Mesendoderm (in vitro differentiated cells): ENCODE data around the gene KCNJ6.

ENCODE experiments used
- DNase-seq: peaks from one replicate; pipeline ENCODE4 v3.0.0; 2013
- H2AK5ac ChIP-seq: 2 replicates; pipeline ENCODE4 v1.6.1; 2013; ENCODE audit warnings: low read length, inconsistent platforms
- H2BK120ac ChIP-seq: 2 replicates; pipeline ENCODE4 v1.6.1; 2013; ENCODE audit warnings: low read depth, mild to moderate bottlenecking, low read length, moderate library complexity, mixed read lengths
- H2BK15ac ChIP-seq: replicated peaks from 2 replicates; pipeline ENCODE4 v1.6.1; 2013; ENCODE audit warnings: low read depth, mild to moderate bottlenecking, moderate library complexity
- H2BK5ac ChIP-seq: 2 replicates; pipeline ENCODE4 v1.6.1; 2013; ENCODE audit warnings: low read length, inconsistent platforms
- H3K18ac ChIP-seq: 2 replicates; pipeline ENCODE4 v1.6.1; 2013; ENCODE audit warnings: mild to moderate bottlenecking, low read length, mixed read lengths
- H3K23ac ChIP-seq: one replicate; pipeline ENCODE4 v1.6.1; 2013; ENCODE audit warnings: low read length
- H3K27ac ChIP-seq: 2 replicates; pipeline ENCODE4 v1.5.1; 2013; ENCODE audit warnings: low read depth, mild to moderate bottlenecking, inconsistent platforms, low read length, moderate library complexity
- H3K27me3 ChIP-seq: 2 replicates; pipeline ENCODE4 v1.6.1; 2013; ENCODE audit warnings: low read length, control low read depth, mild to moderate bottlenecking, inconsistent platforms; ENCODE audit not compliant: insufficient read depth, poor library complexity
- H3K36me3 ChIP-seq: 2 replicates; pipeline ENCODE4 v1.6.1; 2013; ENCODE audit warnings: low read length, inconsistent platforms; ENCODE audit not compliant: control insufficient read depth, insufficient read depth
- H3K4ac ChIP-seq: one replicate; pipeline ENCODE4 v1.6.1; 2013; ENCODE audit warnings: low read depth, mild to moderate bottlenecking, low read length, moderate library complexity
- H3K4me1 ChIP-seq: 2 replicates; pipeline ENCODE4 v1.6.1; 2013; ENCODE audit warnings: low read depth, low read length, inconsistent platforms; ENCODE audit not compliant: control insufficient read depth
- H3K4me2 ChIP-seq: 2 replicates; pipeline ENCODE4 v1.6.1; 2013; ENCODE audit warnings: low read length
- H3K4me3 ChIP-seq: 2 replicates; pipeline ENCODE4 v1.5.1; 2013; ENCODE audit warnings: mild to moderate bottlenecking, low read length
- H3K56ac ChIP-seq: one replicate; pipeline ENCODE4 v1.6.1; 2013; ENCODE audit warnings: low read length
- H3K79me1 ChIP-seq: 2 replicates; pipeline ENCODE4 v1.6.1; 2013; ENCODE audit warnings: low read length, inconsistent platforms
- H3K79me2 ChIP-seq: 2 replicates; pipeline ENCODE4 v1.6.1; 2013; ENCODE audit warnings: mild to moderate bottlenecking, low read length; ENCODE audit not compliant: control insufficient read depth, insufficient read depth
- H3K9ac ChIP-seq: 2 replicates; pipeline ENCODE4 v1.6.1; 2013; ENCODE audit warnings: low read length, inconsistent platforms
- H4K5ac ChIP-seq: one replicate; pipeline ENCODE4 v1.6.1; 2013; ENCODE audit warnings: low read length
- H4K8ac ChIP-seq: one replicate; pipeline ENCODE4 v1.6.1; 2013; ENCODE audit warnings: low read depth, mild to moderate bottlenecking, control low read depth, low read length, moderate library complexity
- WGBS: extraction: QIAGEN DNeasy Blood & Tissue Kit; methylation state at CpG from one replicate; pipeline ENCODE4 v1.1.7; 2013; ENCODE audit warnings: low lambda C conversion rate, missing lambda C conversion rate; ENCODE audit not compliant: insufficient coverage; ENCODE audit errors: extremely low coverage; 5-methylcytosine and 5-hydroxymethylcytosine counted together

The KCNJ6 gene

DNA sequence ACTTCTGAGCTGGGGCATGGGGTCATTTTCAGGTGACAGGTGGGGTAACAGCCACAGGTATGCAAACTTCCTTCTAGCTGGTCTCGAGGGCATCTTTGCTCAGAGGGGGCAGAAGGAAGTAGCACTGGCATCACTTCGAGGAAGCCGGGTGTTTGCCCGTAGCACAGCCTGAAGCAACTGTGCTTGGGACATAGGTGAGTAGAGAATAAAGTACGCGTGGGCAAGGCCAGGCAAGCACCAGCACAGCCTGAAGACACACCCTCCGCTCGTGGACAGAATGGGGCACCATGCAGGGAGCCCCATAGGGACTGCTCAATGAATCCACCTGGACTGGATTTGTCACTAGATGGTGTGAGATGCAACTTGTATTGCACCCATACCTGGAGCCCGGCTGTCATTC lies 167.1 kb downstream of the KCNJ6 start:
- WGBS, result no CpG with 5 or more reads among the region's 9 CpGs
- Histone ChIP-seq H4K8ac (no peak overlapping the region), H3K36me3 (no peaks in the 10 kb centered on the region), H4K5ac (no peak overlapping the region), H3K9ac (no peak overlapping the region), H3K79me2 (no peaks in the 10 kb centered on the region), H3K4me3 (no peak overlapping the region), H3K4me1 (no peaks in the 10 kb centered on the region), H3K23ac (no peak overlapping the region), H3K18ac (no peak overlapping the region), H3K56ac (no peak overlapping the region), H3K4ac (no peak overlapping the region), H3K27me3 (no peaks in the 10 kb centered on the region), H3K79me1 (no peaks in the 10 kb centered on the region), H3K4me2 (no peak overlapping the region), H3K27ac (no peak overlapping the region), H2BK15ac (no peak overlapping the region), H2AK5ac (no peak overlapping the region), H2BK120ac (no peak overlapping the region), H2BK5ac (no peak overlapping the region)
- DNase-seq, result no peak

DNA sequence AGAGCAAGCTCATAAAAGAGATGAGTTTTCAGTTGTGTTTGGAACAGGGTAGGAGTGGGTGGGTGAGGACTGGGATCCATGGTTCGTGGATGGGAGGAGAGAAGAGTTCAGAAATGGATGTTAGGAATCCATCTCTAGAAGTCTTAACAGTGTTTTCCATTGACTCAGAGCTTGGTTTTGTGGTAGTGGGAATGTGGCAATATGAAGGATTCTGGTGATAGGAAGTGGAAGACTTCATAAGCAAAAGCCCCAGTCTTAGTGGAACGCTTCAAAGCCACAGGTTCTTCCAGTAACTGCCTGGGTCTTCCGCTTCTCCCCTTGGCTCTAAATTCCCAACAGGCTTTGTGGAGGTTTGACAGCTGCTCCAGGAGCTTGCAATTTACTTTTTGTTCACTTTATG lies 167.9 kb downstream of the KCNJ6 start:
- Histone ChIP-seq H4K5ac (no peak overlapping the region), H3K18ac (no peak overlapping the region), H3K4me2 (no peak overlapping the region), H3K79me1 (no peaks in the 10 kb centered on the region), H3K9ac (no peak overlapping the region), H4K8ac (no peak overlapping the region), H2BK5ac (no peak overlapping the region), H3K79me2 (no peaks in the 10 kb centered on the region), H2AK5ac (no peak overlapping the region), H2BK15ac (no peak overlapping the region), H3K23ac (no peak overlapping the region), H3K4me3 (no peak overlapping the region), H3K27me3 (no peaks in the 10 kb centered on the region), H3K4ac (no peak overlapping the region), H3K27ac (no peak overlapping the region), H3K56ac (no peak overlapping the region), H3K4me1 (no peaks in the 10 kb centered on the region), H3K36me3 (no peaks in the 10 kb centered on the region), H2BK120ac (no peak overlapping the region)
- WGBS, result no CpG with 5 or more reads among the region's 3 CpGs
- DNase-seq, result no peak

DNA sequence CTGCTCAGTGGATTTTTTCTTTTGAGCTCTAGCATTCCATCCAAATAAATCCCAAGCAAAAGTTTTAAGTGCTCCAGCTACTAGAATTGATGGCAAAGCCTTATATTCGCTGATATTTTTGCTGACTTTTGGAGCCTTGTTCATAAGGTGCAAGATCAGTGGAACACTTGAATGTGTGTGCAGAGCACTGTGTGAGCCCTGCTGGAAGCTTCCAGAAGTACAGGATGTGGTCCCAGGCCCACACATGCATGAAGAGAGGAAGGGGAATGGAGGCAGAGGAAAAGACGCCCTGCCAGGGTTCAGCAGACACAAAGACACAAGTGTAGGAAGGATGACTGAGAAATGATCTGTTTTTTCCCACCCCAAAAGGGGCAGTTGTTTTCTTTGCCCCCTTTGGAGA lies 169.4 kb downstream of the KCNJ6 start:
- no CpG with 5 or more reads among the region's 2 CpGs for WGBS
- Histone ChIP-seq H3K4me1 (no peaks in the 10 kb centered on the region), H2BK15ac (no peak overlapping the region), H2BK5ac (no peak overlapping the region), H3K9ac (no peak overlapping the region), H4K5ac (no peak overlapping the region), H3K56ac (no peak overlapping the region), H3K36me3 (no peaks in the 10 kb centered on the region), H3K4me3 (no peak overlapping the region), H3K18ac (no peak overlapping the region), H2BK120ac (no peak overlapping the region), H3K23ac (no peak overlapping the region), H3K4ac (no peak overlapping the region), H3K79me2 (no peaks in the 10 kb centered on the region), H3K27ac (no peak overlapping the region), H3K79me1 (no peaks in the 10 kb centered on the region), H3K4me2 (no peak overlapping the region), H3K27me3 (no peaks in the 10 kb centered on the region), H4K8ac (no peak overlapping the region), H2AK5ac (no peak overlapping the region)
- DNase-seq, result no peak

DNA sequence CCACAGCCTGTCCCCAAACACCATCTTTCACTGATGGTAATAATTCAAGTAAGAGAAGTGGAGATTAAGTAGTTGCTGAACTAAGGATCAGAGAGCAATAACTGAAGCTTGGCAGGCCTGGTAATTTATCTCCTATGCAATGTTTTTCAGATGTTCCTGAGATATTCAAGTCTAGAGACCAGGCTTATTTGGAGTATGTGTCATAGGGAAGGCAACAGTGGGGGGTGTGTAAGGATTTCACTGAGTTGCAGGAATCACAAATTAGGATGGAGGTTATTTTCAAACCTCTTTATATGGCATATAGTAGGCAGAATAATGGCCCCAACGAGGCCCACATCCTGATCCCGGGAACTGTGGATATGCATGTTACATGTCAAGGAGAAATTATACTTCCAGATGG lies 171.7 kb downstream of the KCNJ6 start:
- Histone ChIP-seq H2BK120ac (no peak overlapping the region), H4K5ac (no peak overlapping the region), H3K18ac (no peak overlapping the region), H4K8ac (no peak overlapping the region), H3K4ac (no peak overlapping the region), H3K36me3 (no peaks in the 10 kb centered on the region), H3K4me1 (no peaks in the 10 kb centered on the region), H2BK15ac (no peak overlapping the region), H2BK5ac (no peak overlapping the region), H3K27me3 (no peaks in the 10 kb centered on the region), H3K27ac (no peak overlapping the region), H3K9ac (no peak overlapping the region), H3K79me2 (no peaks in the 10 kb centered on the region), H3K4me3 (no peak overlapping the region), H3K56ac (no peak overlapping the region), H3K4me2 (no peak overlapping the region), H3K23ac (no peak overlapping the region), H2AK5ac (no peak overlapping the region), H3K79me1 (no peaks in the 10 kb centered on the region)
- no CpG with 5 or more reads among the region's 2 CpGs for WGBS
- DNase-seq, result no peak

DNA sequence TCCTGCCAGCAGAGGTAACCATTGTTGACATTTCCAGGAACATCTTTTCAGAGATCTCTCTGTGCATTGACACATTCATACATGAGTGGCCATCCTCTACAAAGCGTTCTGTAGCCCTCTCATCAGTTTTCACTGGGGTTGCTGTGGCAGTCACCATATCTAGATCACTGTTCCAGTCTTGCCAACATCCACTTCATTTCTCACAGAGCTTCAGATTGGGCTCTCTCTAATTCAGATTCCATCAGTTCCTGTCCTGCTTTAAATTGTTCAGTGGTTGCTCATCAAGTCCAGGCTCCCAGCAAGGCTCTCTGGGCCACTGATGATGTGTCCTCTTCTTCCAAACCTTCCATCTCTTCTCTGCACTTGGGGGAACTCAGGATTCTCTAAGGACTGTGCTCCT lies 173.7 kb downstream of the KCNJ6 start:
- H3K4ac ChIP-seq, result no peak overlapping the region
- H3K4me1 ChIP-seq, result no peaks in the 10 kb centered on the region
- no peak overlapping the region for H3K4me3 ChIP-seq
- H3K23ac ChIP-seq, result peak overlapping the region; percentile 7
- no peak overlapping the region for H4K5ac ChIP-seq
- no CpG with 5 or more reads among the region's 1 CpG for WGBS
- no peak overlapping the region for H2BK5ac ChIP-seq
- no peaks in the 10 kb centered on the region for H3K27me3 ChIP-seq
- DNase-seq, result no peak
- no peak overlapping the region for H2BK120ac ChIP-seq
- H3K27ac ChIP-seq, result no peak overlapping the region
- H3K9ac ChIP-seq, result no peak overlapping the region
- no peak overlapping the region for H4K8ac ChIP-seq
- H3K56ac ChIP-seq, result no peak overlapping the region
- H3K18ac ChIP-seq, result no peak overlapping the region
- H3K79me2 ChIP-seq, result no peaks in the 10 kb centered on the region
- no peak overlapping the region for H2AK5ac ChIP-seq
- no peaks in the 10 kb centered on the region for H3K36me3 ChIP-seq
- H2BK15ac ChIP-seq, result no peak overlapping the region
- H3K4me2 ChIP-seq, result no peak overlapping the region
- H3K79me1 ChIP-seq, result no peaks in the 10 kb centered on the region

DNA sequence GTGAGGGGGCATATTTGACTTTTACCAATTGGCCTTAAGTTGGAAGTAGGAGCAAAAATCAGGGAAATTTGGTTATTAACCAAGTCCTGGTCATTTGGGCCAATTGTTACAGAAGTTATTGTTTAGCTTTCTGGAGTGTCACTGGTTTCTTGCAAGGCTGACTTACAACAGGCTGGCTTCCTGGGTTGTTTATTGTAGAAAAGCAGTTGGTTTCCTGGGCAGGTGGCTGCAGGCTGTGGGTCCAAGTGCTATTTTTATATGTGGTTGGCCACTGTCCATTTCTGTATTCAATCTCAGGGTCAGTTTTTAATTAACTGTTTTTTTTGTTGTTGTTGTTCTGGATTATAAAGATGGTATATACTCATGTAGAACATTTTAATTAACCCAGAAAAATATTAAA lies 174.1 kb downstream of the KCNJ6 start:
- no peak overlapping the region for H3K9ac ChIP-seq
- DNase-seq, result no peak

More for the DNA sequence above, 174.1 kb downstream of the KCNJ6 start:
- Histone ChIP-seq H3K56ac (no peak overlapping the region), H3K27me3 (no peaks in the 10 kb centered on the region), H3K79me1 (no peaks in the 10 kb centered on the region), H2BK120ac (no peak overlapping the region), H3K4ac (no peak overlapping the region), H3K18ac (no peak overlapping the region), H2AK5ac (no peak overlapping the region), H3K4me2 (no peak overlapping the region), H3K36me3 (no peaks in the 10 kb centered on the region), H3K23ac (no peak overlapping the region), H3K4me3 (no peak overlapping the region), H3K4me1 (no peaks in the 10 kb centered on the region), H2BK15ac (no peak overlapping the region), H4K5ac (no peak overlapping the region), H2BK5ac (no peak overlapping the region), H3K79me2 (no peaks in the 10 kb centered on the region), H4K8ac (no peak overlapping the region), H3K27ac (no peak overlapping the region)
